Keratinocyte (primary cell): Measurements from ENCODE around the gene PCSK6.

Source experiments
- CTCF ChIP-seq, 3 experiments: IDR thresholded peaks in 1 of 3; conservative IDR thresholded peaks in 1 of 3; optimal IDR thresholded peaks in 1 of 3; 2 replicates in 2 of 3; 3 replicates in 1 of 3; pipeline versions ENCODE3 to v1.5.1; 2011; ENCODE audit warnings: low read length in 3 of 3, mild to moderate bottlenecking in 3 of 3, moderate library complexity in 2 of 3, control low read depth in 1 of 3, inconsistent platforms in 1 of 3; ENCODE audit not compliant: insufficient read depth in 2 of 3; ENCODE audit errors: extremely low read depth in 1 of 3
- EZH2 ChIP-seq: IDR thresholded peaks from one replicate; pipeline ENCODE4 v1.6.1; 2012; ENCODE audit warnings: inconsistent platforms, mild to moderate bottlenecking, low read length, moderate library complexity

GRCh38 chr15:101309436-101310160 is 179.9 kb downstream of the PCSK6 start:
- TF ChIP-seq CTCF (optimal IDR thresholded peaks at IDR 0.05 in 1 of 3, IDR thresholded peaks at IDR 0.05 in 1 of 3, conservative IDR thresholded peaks at IDR 0.05 in 1 of 3; ENCODE audit: extremely low read depth in 1 of 3, insufficient read depth in 2 of 3, low read length in 3 of 3) (no peak), EZH2 (no peak)
